Pancreas (tissue), 10 donors: ENCODE data around the gene RNF150. TPM values are rescaled to one million over a fixed set of nuclear protein-coding genes. Genes with fewer than 3 reads are reported as not detected.

Source experiments
- ATAC-seq, 4 donors: fragments of 200-7000 bp; cut with Tn5 transposase; one replicate each; pipeline versions ENCODE4 v1.8.0 to v1.9.1; 2020; ENCODE audit warnings: mild to moderate bottlenecking in 4 of 4, moderate library complexity in 4 of 4
- DNase-seq, 6 donors: peaks; one replicate each; pipeline ENCODE4 v3.0.0-alpha.2; 2020
- FAIRE-seq: peaks from 2 replicates; lab custom pipeline; 2012; peaks lifted over from hg19 to GRCh38; lab: Jason Lieb, UNC
- H3K27ac ChIP-seq, 4 donors: fragments of 200-600 bp; sonication (generic); 1 replicate in 3 of 4; 2 replicates in 1 of 4; pipeline versions ENCODE4 v1.5.0 to v1.8.0; 2020
- H3K27me3 ChIP-seq, 4 donors: fragments of 200-600 bp; one replicate each; pipeline ENCODE4 v1.8.0; 2021
- H3K36me3 ChIP-seq, 3 donors: fragments of 200-600 bp; sonication (generic) in 1 of 3; one replicate each; pipeline versions ENCODE4 v1.5.0 to v1.8.0; 2020 to 2021
- H3K4me1 ChIP-seq, 3 donors: fragments of 200-600 bp; one replicate each; pipeline ENCODE4 v1.8.0; 2021
- H3K4me3 ChIP-seq, 4 donors: fragments of 200-600 bp; sonication (generic) in 2 of 4; one replicate each; pipeline versions ENCODE4 v1.5.0 to v1.8.0; 2020 to 2021
- H3K9me3 ChIP-seq, 4 donors: fragments of 200-600 bp; one replicate each; pipeline ENCODE4 v1.8.0; 2021
- WGBS, 2 donors: extraction: QIAGEN DNeasy Blood & Tissue Kit; methylation state at CpG; one replicate each; pipeline ENCODE4 v1.1.7; 2013; 5-methylcytosine and 5-hydroxymethylcytosine counted together
- intact Hi-C, 3 donors: fragments of 100-400 bp; cut with DNase I; formaldehyde crosslinking; loops; one replicate each; pipeline versions ENCODE4 v1.11.1 to v1.14.2; 2022
- polyA plus RNA-seq, 2 donors: library from polyadenylated mRNA; stranded (reverse); fragments of 200-250 nt; gene quantifications; one replicate each; pipeline ENCODE4 v1.2.3, GENCODE V29; 2013
- total RNA-seq, 6 donors: library from RNA; stranded (reverse); fragmentation: NEBNext Ultra II Directional in 4 of 6; extraction: Animal tissue kit (Norgen Biotek cat#: 25700) in 4 of 6; gene quantifications; one replicate each; pipeline versions ENCODE4 v1.2.1 to v1.2.4, GENCODE V29; 2021 to 2023
- TF ChIP-seq, protein P1 (sequence below), 4 donors: fragments of 200-600 bp; sonication (generic) in 3 of 4; IDR thresholded peaks; one replicate each; pipeline versions ENCODE4 v1.5.0 to v1.8.0; 2021; ENCODE audit warnings: antibody characterized with exemption in 4 of 4
- donor health status: healthy with polysubstance abuse.
- donor health status: DM: no; HTN: no; CAD: no; lungs with moderate emphysema.
- donor health status: DM: no; HTN: no; CAD: no.
- donor health status: control.
- donor health status: control.
- donor health status: Bipolar disorder and iron deficiency.
- donor health status: DM: yes; HTN: yes; CAD: no.
- donor health status: DM: no; HTN: no; CAD: no.
- donor health status: DM: no; HTN: no; CAD: no.
- donor health status: DM: yes; HTN: yes; CAD: no.

Gene RNF150
- total and polyA plus RNA-seq, 8 donors, result 0.53 to 4.1 (median 2.5) TPM

DNA sequence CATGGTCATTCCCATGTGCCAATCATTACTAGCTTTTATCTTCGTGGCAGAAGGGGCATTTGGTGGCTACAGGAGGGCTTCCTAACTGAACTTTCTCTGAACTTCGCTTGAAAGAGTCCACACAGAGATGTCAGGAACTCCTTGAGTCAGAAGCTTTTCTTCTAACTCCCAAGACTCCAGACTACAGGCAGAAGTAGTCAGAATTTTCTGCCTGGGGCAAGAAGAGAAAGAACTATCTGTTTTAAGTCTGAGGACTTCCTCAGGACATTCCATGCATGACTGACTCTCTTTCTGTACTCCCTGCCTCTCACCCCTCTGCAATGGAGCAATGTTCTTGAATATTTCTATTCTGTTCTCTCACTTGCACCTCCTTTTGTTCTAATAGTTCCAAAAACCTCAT is 206.6 kb downstream of the RNF150 start:
- ATAC-seq (no peak), DNase-seq (no peak), FAIRE-seq (no peak)
- H3K27me3 ChIP-seq, result no peaks in the 10 kb centered on the region
- no peaks in the 10 kb centered on the region for H3K9me3 ChIP-seq
- H3K36me3 ChIP-seq, result no peaks in the 10 kb centered on the region
- 50 to 51% methylated on average over 2 of the region's 2 CpGs for WGBS, 2 donors
- intact Hi-C loops, result no loop called here
- no peak overlapping the region for H3K27ac ChIP-seq
- H3K4me3 ChIP-seq, result no peak overlapping the region
- TF ChIP-seq, protein P1, sequence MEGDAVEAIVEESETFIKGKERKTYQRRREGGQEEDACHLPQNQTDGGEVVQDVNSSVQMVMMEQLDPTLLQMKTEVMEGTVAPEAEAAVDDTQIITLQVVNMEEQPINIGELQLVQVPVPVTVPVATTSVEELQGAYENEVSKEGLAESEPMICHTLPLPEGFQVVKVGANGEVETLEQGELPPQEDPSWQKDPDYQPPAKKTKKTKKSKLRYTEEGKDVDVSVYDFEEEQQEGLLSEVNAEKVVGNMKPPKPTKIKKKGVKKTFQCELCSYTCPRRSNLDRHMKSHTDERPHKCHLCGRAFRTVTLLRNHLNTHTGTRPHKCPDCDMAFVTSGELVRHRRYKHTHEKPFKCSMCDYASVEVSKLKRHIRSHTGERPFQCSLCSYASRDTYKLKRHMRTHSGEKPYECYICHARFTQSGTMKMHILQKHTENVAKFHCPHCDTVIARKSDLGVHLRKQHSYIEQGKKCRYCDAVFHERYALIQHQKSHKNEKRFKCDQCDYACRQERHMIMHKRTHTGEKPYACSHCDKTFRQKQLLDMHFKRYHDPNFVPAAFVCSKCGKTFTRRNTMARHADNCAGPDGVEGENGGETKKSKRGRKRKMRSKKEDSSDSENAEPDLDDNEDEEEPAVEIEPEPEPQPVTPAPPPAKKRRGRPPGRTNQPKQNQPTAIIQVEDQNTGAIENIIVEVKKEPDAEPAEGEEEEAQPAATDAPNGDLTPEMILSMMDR (IDR thresholded peaks at IDR 0.05), result no peak
- H3K4me1 ChIP-seq, result no peaks in the 10 kb centered on the region

DNA sequence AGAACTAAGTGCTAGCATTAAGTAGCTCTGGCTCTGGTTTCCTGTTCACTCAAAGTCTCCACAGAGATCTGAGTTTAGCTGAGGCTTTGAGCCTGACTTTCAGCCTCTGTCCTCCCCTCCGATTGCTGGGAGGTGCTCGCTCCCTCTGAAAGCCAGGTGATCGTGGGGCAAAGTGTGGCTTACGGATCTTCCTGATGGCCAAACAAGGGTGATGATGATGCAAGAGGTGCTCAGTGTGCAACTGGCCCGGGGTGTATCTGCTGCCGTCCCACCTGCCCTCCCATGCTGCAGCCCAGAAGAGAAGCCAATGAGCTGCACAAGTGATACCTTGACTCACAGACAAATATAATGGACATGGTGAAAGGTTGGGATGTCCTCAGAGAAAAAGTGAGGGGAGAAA is 207.9 kb downstream of the RNF150 start:
- DNase-seq (no peak), FAIRE-seq (no peak), ATAC-seq (no peak)
- no peak overlapping the region for H3K4me3 ChIP-seq
- no peak overlapping the region for H3K27ac ChIP-seq
- no peaks in the 10 kb centered on the region for H3K4me1 ChIP-seq
- TF ChIP-seq, protein P1 (IDR thresholded peaks at IDR 0.05), result no peak
- no peaks in the 10 kb centered on the region for H3K36me3 ChIP-seq
- no peaks in the 10 kb centered on the region for H3K9me3 ChIP-seq
- intact Hi-C loops, result no loop called here
- 76 to 85% methylated on average over 6 of the region's 6 CpGs for WGBS, 2 donors
- H3K27me3 ChIP-seq, result no peaks in the 10 kb centered on the region

DNA sequence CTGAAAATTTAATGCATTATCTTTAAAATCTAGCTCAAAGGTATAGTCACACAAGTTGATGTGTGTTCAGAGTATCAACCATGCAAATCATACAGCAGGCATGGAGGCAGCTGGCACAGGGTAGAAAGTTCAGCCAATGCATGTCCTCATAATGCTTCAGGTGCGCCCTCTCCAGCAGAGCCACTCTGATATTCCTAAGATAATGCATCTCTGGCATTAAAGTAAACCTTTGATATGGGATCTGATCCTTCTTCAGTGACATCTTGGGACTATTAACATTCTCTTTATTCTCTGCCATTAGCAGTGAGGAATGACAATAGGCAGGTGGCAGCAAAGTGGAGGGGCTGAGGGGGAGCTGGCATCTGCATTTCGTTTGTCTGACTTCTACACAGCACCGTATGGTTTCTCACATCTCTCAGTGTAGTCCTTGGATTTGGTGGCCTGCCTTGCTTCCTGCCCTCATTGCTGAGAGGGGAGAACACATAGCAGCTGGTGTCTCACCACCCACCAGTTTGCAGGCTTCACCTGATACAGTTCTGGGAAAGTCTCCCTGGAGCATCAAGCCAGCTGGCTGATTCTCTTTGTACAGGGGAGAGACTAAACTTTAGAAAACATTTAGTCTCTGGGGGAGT is 208.4 kb downstream of the RNF150 start:
- 46 to 51% methylated on average over 3 of the region's 3 CpGs for whole genome bisulfite sequencing, 2 donors
- FAIRE-seq, result no peak

DNA sequence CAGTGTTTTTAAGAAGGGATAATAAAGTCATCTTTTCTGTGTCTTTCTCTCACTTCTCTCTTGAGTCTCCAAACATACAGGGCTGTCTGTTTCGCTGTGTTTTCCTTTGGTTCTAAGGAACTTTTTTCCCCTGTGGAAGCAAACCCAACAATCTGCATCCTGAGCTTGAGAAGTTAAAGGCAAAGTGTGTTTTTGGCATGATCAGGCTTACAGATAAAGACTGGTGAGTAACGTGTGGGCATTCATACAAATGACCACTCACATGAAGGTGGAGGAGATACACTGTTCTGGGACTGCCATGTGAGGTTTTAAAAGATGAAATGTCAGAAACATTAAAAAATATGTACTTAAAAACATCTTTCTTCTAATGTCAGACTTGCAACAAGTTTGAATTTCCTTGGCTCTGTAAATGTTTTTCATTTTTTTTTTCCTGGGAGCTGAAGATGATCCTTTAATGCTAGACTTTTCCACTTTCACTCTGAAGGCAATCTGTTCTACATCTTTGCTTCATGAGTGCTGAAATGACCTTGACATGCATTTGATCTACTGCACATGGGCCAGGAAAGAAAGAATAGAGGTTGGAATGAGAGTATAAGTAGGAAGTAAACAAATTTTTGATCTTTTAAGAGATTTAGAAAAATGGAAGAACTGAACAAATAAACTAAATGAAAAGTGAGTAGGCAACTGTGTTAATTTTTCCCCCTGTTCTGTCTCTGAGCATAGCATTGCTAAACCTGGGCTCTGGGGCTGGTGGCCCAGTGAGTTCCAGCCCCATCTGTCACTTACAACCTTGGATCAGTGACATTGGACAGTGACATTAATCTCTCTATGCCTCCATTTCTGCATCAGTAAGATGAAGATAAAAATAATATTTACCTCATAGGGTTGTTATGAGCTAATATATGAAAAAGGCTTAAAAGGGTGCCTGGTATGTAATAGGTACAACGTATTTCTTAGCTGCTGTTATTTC is 226.0 kb downstream of the RNF150 start:
- Histone ChIP-seq H3K4me3 (no peak overlapping the region), H3K9me3 (no peaks in the 10 kb centered on the region), H3K4me1 (no peaks in the 10 kb centered on the region), H3K36me3 (no peaks in the 10 kb centered on the region), H3K27me3 (no peaks in the 10 kb centered on the region), H3K27ac (no peak overlapping the region)
- ATAC-seq, result no peak
- FAIRE-seq, result no peak
- TF ChIP-seq, protein P1 (IDR thresholded peaks at IDR 0.05), result no peak
- intact Hi-C loops, result no loop called here
- WGBS, 2 donors, result 76 to 77% methylated on average over 3 of the region's 3 CpGs
- DNase-seq, result no peak

More for the DNA sequence above, 208.4 kb downstream of the RNF150 start:
- no peaks in the 10 kb centered on the region for H3K27me3 ChIP-seq
- no peak overlapping the region for H3K27ac ChIP-seq
- no peaks in the 10 kb centered on the region for H3K4me1 ChIP-seq
- H3K4me3 ChIP-seq, result no peak overlapping the region
- TF ChIP-seq, protein P1 (IDR thresholded peaks at IDR 0.05), result no peak
- ATAC-seq, result no peak
- DNase-seq, result no peak
- intact Hi-C loops, result no loop called here
- H3K36me3 ChIP-seq, result no peaks in the 10 kb centered on the region
- H3K9me3 ChIP-seq, result no peaks in the 10 kb centered on the region
